ENCODE results near the gene GRIP1. TPM values are rescaled to one million over a fixed set of nuclear protein-coding genes. Genes with fewer than 3 reads are reported as not detected.

GRIP1 gene
- total and polyA plus RNA-seq, 2 donors from 2014 or later: 3.9 to 18.4 TPM

GRCh38 chr12:66459944-66460482, 218.9 kb downstream of the GRIP1 start:
- Histone ChIP-seq H3K27ac (ENCODE audit: low read depth in 2 of 2, low read length in 2 of 2) (no peak overlapping the region), H3K36me3 (ENCODE audit: control insufficient read depth in 2 of 3, insufficient read depth in 3 of 3, low read length in 3 of 3) (no peaks in the 10 kb centered on the region), H3K4me3 (ENCODE audit: low read length in 3 of 3) (no peak overlapping the region), H3K9ac (ENCODE audit: low read length in 3 of 3) (no peak overlapping the region), H3K9me3 (ENCODE audit: control insufficient read depth in 2 of 3, insufficient read depth in 1 of 3, low read length in 3 of 3) (no peaks in the 10 kb centered on the region), H3K4me1 (ENCODE audit: control insufficient read depth in 2 of 3, insufficient read depth in 2 of 3, low read depth in 1 of 3, low read length in 3 of 3) (no peaks in the 10 kb centered on the region), H3K27me3 (ENCODE audit: control insufficient read depth, insufficient read depth, low read length) (no peaks in the 10 kb centered on the region)
- intact Hi-C loops (cut with DNase I): no loop called here
- DNase-seq (no peak), FAIRE-seq (no peak)
- TF ChIP-seq, protein P1, sequence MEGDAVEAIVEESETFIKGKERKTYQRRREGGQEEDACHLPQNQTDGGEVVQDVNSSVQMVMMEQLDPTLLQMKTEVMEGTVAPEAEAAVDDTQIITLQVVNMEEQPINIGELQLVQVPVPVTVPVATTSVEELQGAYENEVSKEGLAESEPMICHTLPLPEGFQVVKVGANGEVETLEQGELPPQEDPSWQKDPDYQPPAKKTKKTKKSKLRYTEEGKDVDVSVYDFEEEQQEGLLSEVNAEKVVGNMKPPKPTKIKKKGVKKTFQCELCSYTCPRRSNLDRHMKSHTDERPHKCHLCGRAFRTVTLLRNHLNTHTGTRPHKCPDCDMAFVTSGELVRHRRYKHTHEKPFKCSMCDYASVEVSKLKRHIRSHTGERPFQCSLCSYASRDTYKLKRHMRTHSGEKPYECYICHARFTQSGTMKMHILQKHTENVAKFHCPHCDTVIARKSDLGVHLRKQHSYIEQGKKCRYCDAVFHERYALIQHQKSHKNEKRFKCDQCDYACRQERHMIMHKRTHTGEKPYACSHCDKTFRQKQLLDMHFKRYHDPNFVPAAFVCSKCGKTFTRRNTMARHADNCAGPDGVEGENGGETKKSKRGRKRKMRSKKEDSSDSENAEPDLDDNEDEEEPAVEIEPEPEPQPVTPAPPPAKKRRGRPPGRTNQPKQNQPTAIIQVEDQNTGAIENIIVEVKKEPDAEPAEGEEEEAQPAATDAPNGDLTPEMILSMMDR (IDR thresholded peaks at IDR 0.05; ENCODE audit: borderline replicate concordance, extremely low read depth, insufficient read depth): no peak

DNA sequence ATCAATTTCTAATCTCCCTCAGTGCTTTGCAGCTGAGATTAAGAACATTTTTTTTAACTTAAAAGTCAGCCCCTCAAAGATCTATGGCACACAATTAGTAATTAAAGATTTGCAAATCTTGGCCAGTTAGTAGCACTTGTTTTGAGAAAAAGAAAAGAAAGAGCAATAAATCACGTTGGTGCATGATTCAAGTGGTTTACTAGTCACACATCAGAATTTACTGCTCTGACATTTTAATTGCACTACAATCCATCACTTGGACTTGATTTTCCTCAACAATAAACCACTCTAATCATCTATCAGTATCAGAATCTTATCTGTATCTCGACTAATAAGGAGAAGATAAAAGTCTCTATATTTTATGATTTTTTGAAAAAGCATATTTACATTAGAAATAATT, 222.3 kb downstream of the GRIP1 start:
- Histone ChIP-seq H3K4me1 (ENCODE audit: control insufficient read depth in 2 of 3, insufficient read depth in 2 of 3, low read depth in 1 of 3, low read length in 3 of 3) (no peaks in the 10 kb centered on the region), H3K36me3 (ENCODE audit: control insufficient read depth in 2 of 3, insufficient read depth in 3 of 3, low read length in 3 of 3) (no peaks in the 10 kb centered on the region), H3K27me3 (ENCODE audit: control insufficient read depth, insufficient read depth, low read length) (no peaks in the 10 kb centered on the region), H3K4me3 (ENCODE audit: low read length in 3 of 3) (no peak overlapping the region), H3K9ac (ENCODE audit: low read length in 3 of 3) (no peak overlapping the region), H3K27ac (ENCODE audit: low read depth in 2 of 2, low read length in 2 of 2) (no peak overlapping the region), H3K9me3 (ENCODE audit: control insufficient read depth in 2 of 3, insufficient read depth in 1 of 3, low read length in 3 of 3) (no peaks in the 10 kb centered on the region)
- intact Hi-C loops (cut with DNase I): no loop called here
- peak in 2 of 5 donors; percentile 35 to 54 for DNase-seq
- TF ChIP-seq, protein P1 (IDR thresholded peaks at IDR 0.05; ENCODE audit: borderline replicate concordance, extremely low read depth, insufficient read depth): no peak
- no peak for FAIRE-seq

GRCh38 chr12:66453844-66454243, 225.0 kb downstream of the GRIP1 start:
- Histone ChIP-seq H3K4me3 (ENCODE audit: low read length in 3 of 3) (no peak overlapping the region), H3K9ac (ENCODE audit: low read length in 3 of 3) (no peak overlapping the region), H3K9me3 (ENCODE audit: control insufficient read depth in 2 of 3, insufficient read depth in 1 of 3, low read length in 3 of 3) (no peaks in the 10 kb centered on the region), H3K27ac (ENCODE audit: low read depth in 2 of 2, low read length in 2 of 2) (no peak overlapping the region), H3K27me3 (ENCODE audit: control insufficient read depth, insufficient read depth, low read length) (no peaks in the 10 kb centered on the region), H3K4me1 (ENCODE audit: control insufficient read depth in 2 of 3, insufficient read depth in 2 of 3, low read depth in 1 of 3, low read length in 3 of 3) (no peaks in the 10 kb centered on the region), H3K36me3 (ENCODE audit: control insufficient read depth in 2 of 3, insufficient read depth in 3 of 3, low read length in 3 of 3) (no peaks in the 10 kb centered on the region)
- TF ChIP-seq, protein P1 (IDR thresholded peaks at IDR 0.05; ENCODE audit: borderline replicate concordance, extremely low read depth, insufficient read depth): no peak
- DNase-seq: no peak
- FAIRE-seq: no peak
- intact Hi-C loops (cut with DNase I): no loop called here

DNA sequence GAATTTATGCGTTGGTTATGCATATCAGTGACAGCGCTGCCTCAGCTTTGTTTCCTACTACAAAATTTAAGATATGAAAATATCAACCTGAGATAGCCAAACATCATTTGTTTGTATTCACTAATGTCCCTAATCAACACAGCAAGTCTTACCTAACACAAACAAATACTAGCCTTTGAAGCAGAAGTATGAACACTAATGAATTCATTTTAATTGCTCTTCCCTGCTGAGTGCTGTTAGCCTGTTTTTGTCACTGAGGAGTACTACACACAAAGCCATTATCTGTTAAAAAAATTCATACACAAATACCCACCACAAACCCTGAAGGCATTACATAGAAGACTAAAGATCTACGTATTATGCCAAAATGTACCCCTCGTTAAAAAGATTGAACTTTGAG, 225.8 kb downstream of the GRIP1 start:
- Histone ChIP-seq H3K27ac (ENCODE audit: low read depth in 2 of 2, low read length in 2 of 2) (no peak overlapping the region), H3K36me3 (ENCODE audit: control insufficient read depth in 2 of 3, insufficient read depth in 3 of 3, low read length in 3 of 3) (no peaks in the 10 kb centered on the region), H3K9ac (ENCODE audit: low read length in 3 of 3) (no peak overlapping the region), H3K4me1 (ENCODE audit: control insufficient read depth in 2 of 3, insufficient read depth in 2 of 3, low read depth in 1 of 3, low read length in 3 of 3) (no peaks in the 10 kb centered on the region), H3K27me3 (ENCODE audit: control insufficient read depth, insufficient read depth, low read length) (no peaks in the 10 kb centered on the region), H3K4me3 (ENCODE audit: low read length in 3 of 3) (no peak overlapping the region), H3K9me3 (ENCODE audit: control insufficient read depth in 2 of 3, insufficient read depth in 1 of 3, low read length in 3 of 3) (no peaks in the 10 kb centered on the region)
- intact Hi-C loops (cut with DNase I): no loop called here
- no peak for FAIRE-seq
- no peak for DNase-seq
- TF ChIP-seq, protein P1 (IDR thresholded peaks at IDR 0.05; ENCODE audit: borderline replicate concordance, extremely low read depth, insufficient read depth): no peak
